Stomach (tissue), 19 donors: ENCODE data around the gene MARK1. TPM values are rescaled to one million over a fixed set of nuclear protein-coding genes. Genes with fewer than 3 reads are reported as not detected.

Experiments
- DNase-seq, 2 donors: peaks; one replicate each; pipeline versions ENCODE4 v3.0.0 to v3.0.0-alpha.2; 2013 to 2019
- H3K27ac ChIP-seq, 5 donors: fragments of 200-600 bp in 4 of 5; sonication (generic) in 4 of 5; one replicate each; pipeline ENCODE4 v1.5.1; 2013 to 2019; ENCODE audit warnings: mild to moderate bottlenecking in 1 of 5, moderate library complexity in 1 of 5
- H3K27me3 ChIP-seq, 3 donors: fragments of 200-600 bp; sonication (generic); one replicate each; pipeline ENCODE4 v1.5.1; 2017 to 2019; ENCODE audit warnings: mixed run types in 1 of 3
- H3K36me3 ChIP-seq, 4 donors: fragments of 200-600 bp; sonication (generic); 1 replicate in 3 of 4; 2 replicates in 1 of 4; pipeline ENCODE4 v1.5.1; 2016 to 2019
- H3K4me1 ChIP-seq, 4 donors: fragments of 200-600 bp; sonication (generic); one replicate each; pipeline ENCODE4 v1.5.1; 2016 to 2019
- H3K4me3 ChIP-seq, 4 donors: fragments of 200-600 bp; sonication (generic) in 3 of 4; one replicate each; pipeline ENCODE4 v1.5.1; 2016 to 2019; ENCODE audit warnings: mild to moderate bottlenecking in 1 of 4
- H3K9me3 ChIP-seq, 4 donors: fragments of 200-600 bp; sonication (generic); one replicate each; pipeline ENCODE4 v1.5.1; 2016 to 2019
- CTCF ChIP-seq, 7 experiments: fragments of 450-650 bp in 4 of 7; fragments of 200-600 bp in 3 of 7; sonication (generic) in 3 of 7; IDR thresholded peaks; one replicate each; pipeline ENCODE4 v1.5.1; 2016 to 2019; ENCODE audit warnings: antibody characterized with exemption in 7 of 7, control low read depth in 2 of 7, mild to moderate bottlenecking in 1 of 7
- EP300 ChIP-seq: sonication (generic); formaldehyde crosslinking; IDR thresholded peaks from one replicate; pipeline ENCODE4 v1.6.1; 2017; ENCODE audit warnings: antibody characterized with exemption
- POLR2A ChIP-seq, 4 donors: fragments of 450-650 bp; IDR thresholded peaks; one replicate each; pipeline ENCODE4 v1.6.1; 2016; ENCODE audit warnings: antibody characterized with exemption in 4 of 4, control low read depth in 2 of 4, mild to moderate bottlenecking in 1 of 4, moderate library complexity in 1 of 4
- POLR2AphosphoS5 ChIP-seq, 3 donors: sonication (generic); formaldehyde crosslinking; IDR thresholded peaks; one replicate each; pipeline ENCODE4 v1.6.1; 2016; ENCODE audit warnings: antibody characterized with exemption in 3 of 3
- WGBS, 5 donors: extraction: QIAGEN DNeasy Blood & Tissue Kit in 3 of 5; methylation state at CpG; one replicate each; pipeline versions ENCODE4 v1.1.5 to v1.1.7; 2013 to 2018; 5-methylcytosine and 5-hydroxymethylcytosine counted together
- intact Hi-C: fragments of 100-400 bp; cut with DNase I; formaldehyde crosslinking; loops from one replicate; pipeline ENCODE4 v1.15.1; 2023; ENCODE audit warnings: low total_unique reads
- long read RNA-seq, 10 donors: transcript quantifications; one replicate each; lab custom pipeline, GENCODE V29; 2026
- polyA plus RNA-seq, 3 donors: library from polyadenylated mRNA; stranded (reverse); fragments of 200-250 nt; gene quantifications; one replicate each; pipeline ENCODE4 v1.2.3, GENCODE V29; 2013
- total RNA-seq, 5 donors: library from RNA; depleted of rRNA; stranded (reverse); fragments of >200 nt; gene quantifications; one replicate each; pipeline versions ENCODE4 v1.1.0 to v1.2.3, GENCODE V29; 2014 to 2016
- donor health status: healthy with polysubstance abuse.
- donor health status: Bipolar disorder and iron deficiency.
- donor health status: healthy.

The MARK1 gene
- total RNA-seq (10 to 100 TPM in 1 of 5 donors, 1 to 10 TPM in 3, not detected in 1; 2.7 to 12.7 (median 4.8) TPM), polyA plus RNA-seq (1 to 10 TPM; 1.7 to 3.2 (median 1.9) TPM)
- long read RNA-seq, donor 1, result 0 reads
- long read RNA-seq, donor 2, full-length matches to known transcripts, result 1 of 1 reads
- long read RNA-seq, donor 2, partial matches to known transcripts, result 0 of 1 reads
- long read RNA-seq, donor 2, other reads (novel, unspliced or antisense), result 0 of 1 reads
- long read RNA-seq, donor 3, result 0 reads
- long read RNA-seq, donor 4, result 0 reads
- long read RNA-seq, donor 5, result 0 reads
- long read RNA-seq, donor 6, result 0 reads
- long read RNA-seq, donor 7, result 0 reads
- long read RNA-seq, donor 8, result 0 reads
- long read RNA-seq, donor 9, result 0 reads
- long read RNA-seq, donor 10, result 0 reads

GRCh38 chr1:220527908-220528678, at the start of gene MARK1:
TSS of gene MARK1 (plus strand) at chr1:220528136. CDS start at chr1:220528823, 687 bp downstream.
- peak; percentile 38 to 88 for DNase-seq
- whole genome bisulfite sequencing, 5 donors, result 0 to 1% (median 1%) methylated on average over 35 to 96 of the region's 96 CpGs
- Histone ChIP-seq H3K4me1 (peaks cover 0 to 33% (median 25%) of the 10 kb centered on the region in 4 donors), H3K36me3 (no peaks in the 10 kb centered on the region), H3K4me3 (peak within 1 kb of the TSS; percentile 65 to 82 (median 76)), H3K9me3 (no peaks in the 10 kb centered on the region), H3K27me3 (peaks cover 0 to 41% (median 29%) of the 10 kb centered on the region in 3 donors), H3K27ac (peak within 1 kb of the TSS; percentile 71 to 88 (median 83))
- intact Hi-C loops, result no loop called here
- TF ChIP-seq POLR2A (IDR thresholded peaks at IDR 0.05) (no peak), POLR2AphosphoS5 (IDR thresholded peaks at IDR 0.05) (peak in 1 of 3 donors; percentile 12)

GRCh38 chr1:220483700-220484099, 44.2 kb upstream of the MARK1 start:
- TF ChIP-seq POLR2A (IDR thresholded peaks at IDR 0.05), result no peak
- no peak for TF ChIP-seq EP300
- no peak for TF ChIP-seq POLR2AphosphoS5 (IDR thresholded peaks at IDR 0.05)
- no peaks in the 10 kb centered on the region for H3K27me3 ChIP-seq
- DNase-seq, result peak in 1 of 2 donors; percentile 48
- no peaks in the 10 kb centered on the region for H3K9me3 ChIP-seq
- H3K4me1 ChIP-seq, result no peaks in the 10 kb centered on the region
- no peak overlapping the region for H3K4me3 ChIP-seq
- no peaks in the 10 kb centered on the region for H3K36me3 ChIP-seq
- no peak overlapping the region for H3K27ac ChIP-seq
- WGBS, 5 donors, result 76 to 88% (median 83%) methylated on average over 6 of the region's 6 CpGs
- intact Hi-C loops, result no loop called here

GRCh38 chr1:220484135-220484534, 43.8 kb upstream of the MARK1 start:
- H3K4me1 ChIP-seq, result no peaks in the 10 kb centered on the region
- TF ChIP-seq POLR2AphosphoS5 (IDR thresholded peaks at IDR 0.05), result no peak
- TF ChIP-seq POLR2A (IDR thresholded peaks at IDR 0.05), result no peak
- TF ChIP-seq CTCF (IDR thresholded peaks at IDR 0.05), result no peak
- no peak for TF ChIP-seq EP300
- H3K27ac ChIP-seq, result no peak overlapping the region
- H3K4me3 ChIP-seq, result no peak overlapping the region
- H3K36me3 ChIP-seq, result no peaks in the 10 kb centered on the region
- no peaks in the 10 kb centered on the region for H3K27me3 ChIP-seq
- H3K9me3 ChIP-seq, result no peaks in the 10 kb centered on the region
- DNase-seq, result no peak
- intact Hi-C loops, result no loop called here

- Histone ChIP-seq H3K4me3 (no peak overlapping the region), H3K9me3 (no peaks in the 10 kb centered on the region), H3K27ac (no peak overlapping the region), H3K27me3 (no peaks in the 10 kb centered on the region), H3K4me1 (no peaks in the 10 kb centered on the region), H3K36me3 (no peaks in the 10 kb centered on the region)
- TF ChIP-seq POLR2A (IDR thresholded peaks at IDR 0.05), result no peak
- TF ChIP-seq EP300, result no peak
- TF ChIP-seq POLR2AphosphoS5 (IDR thresholded peaks at IDR 0.05), result no peak
- TF ChIP-seq CTCF (IDR thresholded peaks at IDR 0.05), result no peak
- peak in 1 of 2 donors; percentile 14 for DNase-seq
- intact Hi-C loops, result no loop called here
- 40 to 75% (median 53%) methylated on average over 3 of the region's 3 CpGs for WGBS, 5 donors
These were observed 42.8 kb upstream of the MARK1 start for GRCh38 chr1:220485131-220485530.

- Histone ChIP-seq H3K4me1 (no peaks in the 10 kb centered on the region), H3K4me3 (no peak overlapping the region), H3K36me3 (no peaks in the 10 kb centered on the region), H3K27me3 (no peaks in the 10 kb centered on the region), H3K9me3 (no peaks in the 10 kb centered on the region), H3K27ac (no peak overlapping the region)
- WGBS, 5 donors, result 78 to 85% (median 81%) methylated on average over 6 of the region's 6 CpGs
- TF ChIP-seq EP300 (no peak), POLR2AphosphoS5 (IDR thresholded peaks at IDR 0.05) (no peak), POLR2A (IDR thresholded peaks at IDR 0.05) (no peak), CTCF (IDR thresholded peaks at IDR 0.05) (no peak)
- intact Hi-C loops, result no loop called here
- no peak for DNase-seq
These were observed 42.1 kb upstream of the MARK1 start for GRCh38 chr1:220485791-220486190.
